Smooth muscle cell (in vitro differentiated cells): ENCODE measurements around the gene WRNIP1. TPM values are rescaled to one million over a fixed set of nuclear protein-coding genes. Genes with fewer than 3 reads are reported as not detected.
A peak's percentile ranks its signal among the peaks of the same experiment; 100 is the strongest.

ENCODE experiments used
- DNase-seq: peaks from one replicate; lab custom pipeline; 2025; ENCODE audit not compliant: unreplicated experiment; lab: John Stamatoyannopoulos, UW
- H2AFZ ChIP-seq: fragments of 200-600 bp; sonication (generic); 2 replicates; pipeline ENCODE4 v1.6.0; 2016; ENCODE audit warnings: antibody characterized with exemption, low read depth, mild to moderate bottlenecking
- H3F3A ChIP-seq: fragments of 200-600 bp; sonication (generic); 2 replicates; pipeline ENCODE4 v1.6.0; 2017; ENCODE audit warnings: antibody characterized with exemption, low read depth
- H3K27ac ChIP-seq: fragments of 200-600 bp; sonication (generic); 2 replicates; pipeline ENCODE4 v1.5.1; 2016; ENCODE audit warnings: low read depth, mild to moderate bottlenecking
- H3K27me3 ChIP-seq: fragments of 200-600 bp; sonication (generic); 2 replicates; pipeline ENCODE4 v1.6.1; 2016; ENCODE audit warnings: low read depth, mild to moderate bottlenecking
- H3K36me3 ChIP-seq: fragments of 200-600 bp; sonication (generic); 2 replicates; pipeline ENCODE4 v1.5.1; 2016; ENCODE audit warnings: low read depth
- H3K4me1 ChIP-seq: fragments of 200-600 bp; sonication (generic); 2 replicates; pipeline ENCODE4 v1.5.1; 2016; ENCODE audit warnings: low read depth
- H3K4me2 ChIP-seq: fragments of 200-600 bp; sonication (generic); 2 replicates; pipeline ENCODE4 v1.6.0; 2016; ENCODE audit warnings: mild to moderate bottlenecking
- H3K4me3 ChIP-seq: fragments of 200-600 bp; sonication (generic); 2 replicates; pipeline ENCODE4 v1.5.1; 2016; ENCODE audit warnings: mild to moderate bottlenecking
- H3K79me2 ChIP-seq: fragments of 200-600 bp; sonication (generic); 2 replicates; pipeline ENCODE4 v1.6.0; 2016; ENCODE audit warnings: low read depth, mild to moderate bottlenecking
- H3K9ac ChIP-seq: fragments of 200-600 bp; sonication (generic); 2 replicates; pipeline ENCODE4 v1.6.0; 2016; ENCODE audit warnings: low read depth
- H3K9me3 ChIP-seq: fragments of 200-600 bp; sonication (generic); replicated peaks from 2 replicates; pipeline ENCODE4 v1.5.1; 2016; ENCODE audit warnings: low read depth
- H4K20me1 ChIP-seq: fragments of 200-600 bp; sonication (generic); 2 replicates; pipeline ENCODE4 v1.6.0; 2016; ENCODE audit warnings: low read depth
- CTCF ChIP-seq: fragments of 200-600 bp; sonication (generic); IDR thresholded peaks from 2 replicates; pipeline ENCODE4 v1.5.1; 2017; ENCODE audit warnings: borderline replicate concordance, mild to moderate bottlenecking, antibody characterized with exemption; ENCODE audit not compliant: insufficient read depth, poor library complexity, severe bottlenecking
- WGBS: methylation state at CpG from one replicate; pipeline ENCODE4 v1.1.7; 2016; ENCODE audit warnings: low lambda C conversion rate; 5-methylcytosine and 5-hydroxymethylcytosine counted together
- polyA plus RNA-seq: library from polyadenylated mRNA; unstranded; fragments of >200 nt; fragmentation: Nextera tagmentation; extraction: Ambion mirVana; gene quantifications from 2 replicates; pipeline ENCODE4 v1.2.1, GENCODE V29; 2016
- total RNA-seq: library from RNA; depleted of rRNA; stranded (reverse); fragments of >200 nt; gene quantifications from 2 replicates; pipeline ENCODE4 v1.2.3, GENCODE V29; 2014

The WRNIP1 gene
- total and polyA plus RNA-seq, 2 experiments from 2014 or later, result 20.0 to 29.6 TPM

GRCh38 chr6:2741756-2742155, 23.4 kb upstream of the WRNIP1 start:
- TF ChIP-seq CTCF, result no peak
- peaks cover 9% of the 10 kb centered on the region for H3K4me1 ChIP-seq
- no peaks in the 10 kb centered on the region for H3K27me3 ChIP-seq
- no peak overlapping the region for H3K27ac ChIP-seq
- no peak overlapping the region for H3K4me3 ChIP-seq
- no peaks in the 10 kb centered on the region for H4K20me1 ChIP-seq
- DNase-seq, result no peak
- H3K4me2 ChIP-seq, result no peak overlapping the region
- no peaks in the 10 kb centered on the region for H3F3A ChIP-seq
- H3K79me2 ChIP-seq, result no peaks in the 10 kb centered on the region
- H3K36me3 ChIP-seq, result no peaks in the 10 kb centered on the region
- 71% methylated on average over 2 of the region's 2 CpGs for WGBS
- H3K9ac ChIP-seq, result no peak overlapping the region
- H3K9me3 ChIP-seq, result no peaks in the 10 kb centered on the region
- no peak overlapping the region for H2AFZ ChIP-seq

- no peak for TF ChIP-seq CTCF
- H3K9ac ChIP-seq, result no peak overlapping the region
- H3K36me3 ChIP-seq, result no peaks in the 10 kb centered on the region
- H2AFZ ChIP-seq, result no peak overlapping the region
- no peaks in the 10 kb centered on the region for H3K9me3 ChIP-seq
- no peak overlapping the region for H3K27ac ChIP-seq
- WGBS, result 87% methylated on average over 17 of the region's 17 CpGs
- H3K4me2 ChIP-seq, result no peak overlapping the region
- H3K27me3 ChIP-seq, result no peaks in the 10 kb centered on the region
- H4K20me1 ChIP-seq, result no peaks in the 10 kb centered on the region
- no peak for DNase-seq
- H3K4me1 ChIP-seq, result peaks cover 11% of the 10 kb centered on the region
- H3K79me2 ChIP-seq, result no peaks in the 10 kb centered on the region
- H3F3A ChIP-seq, result no peaks in the 10 kb centered on the region
- H3K4me3 ChIP-seq, result no peak overlapping the region
These were observed 21.6 kb upstream of the WRNIP1 start for GRCh38 chr6:2743280-2744208.

GRCh38 chr6:2744209-2744771, 20.9 kb upstream of the WRNIP1 start:
- Histone ChIP-seq H4K20me1 (no peaks in the 10 kb centered on the region), H3K27me3 (no peaks in the 10 kb centered on the region), H3K9me3 (no peaks in the 10 kb centered on the region), H3K4me3 (no peak overlapping the region), H3K79me2 (no peaks in the 10 kb centered on the region), H3K4me2 (no peak overlapping the region), H3K27ac (no peak overlapping the region), H3F3A (no peaks in the 10 kb centered on the region), H3K36me3 (no peaks in the 10 kb centered on the region), H3K9ac (no peak overlapping the region), H2AFZ (no peak overlapping the region), H3K4me1 (peaks cover 18% of the 10 kb centered on the region)
- TF ChIP-seq CTCF, result peak; percentile 9
- no peak for DNase-seq
- 86% methylated on average over 9 of the region's 9 CpGs for WGBS

GRCh38 chr6:2744778-2745177, 20.4 kb upstream of the WRNIP1 start:
- Histone ChIP-seq H3K4me3 (no peak overlapping the region), H3K4me2 (no peak overlapping the region), H2AFZ (no peak overlapping the region), H3K79me2 (no peaks in the 10 kb centered on the region), H3K4me1 (peaks cover 23% of the 10 kb centered on the region), H3K27ac (no peak overlapping the region), H3K9me3 (no peaks in the 10 kb centered on the region), H3K9ac (no peak overlapping the region), H3K27me3 (no peaks in the 10 kb centered on the region), H4K20me1 (no peaks in the 10 kb centered on the region), H3F3A (no peaks in the 10 kb centered on the region), H3K36me3 (no peaks in the 10 kb centered on the region)
- DNase-seq, result no peak
- WGBS, result 87% methylated on average over 8 of the region's 8 CpGs
- no peak for TF ChIP-seq CTCF
